GM18861 (cell line): ENCODE measurements around the gene TLR3.
A peak's percentile ranks its signal among the peaks of the same experiment; 100 is the strongest.
"Not testable (repeated sequence)": the region's sequence is repeated elsewhere in the genome, so short reads cannot be mapped to it uniquely, and the experiment has no call there.

Experiments
- ATAC-seq: cut with Tn5 transposase; IDR thresholded peaks from one replicate; pipeline ENCODE4 v1.9.1; 2021; ENCODE audit not compliant: unreplicated experiment

TLR3 gene

GRCh38 chr4:186068581-186069348, at the start of gene TLR3:
TLR3 (plus strand) TSS chr4:186069156; CDS start chr4:186076620, 7,464 bp downstream.
- ATAC-seq = no peak

GRCh38 chr4:186019269-186019668, 49.7 kb upstream of the TLR3 start:
- ATAC-seq = no peak

- no peak for ATAC-seq
Measured at GRCh38 chr4:186020106-186020792, 48.7 kb upstream of the TLR3 start.

GRCh38 chr4:186020793-186021407, 48.1 kb upstream of the TLR3 start:
- ATAC-seq = no peak

- ATAC-seq = no peak
Measured at GRCh38 chr4:186021461-186022167, 47.3 kb upstream of the TLR3 start.

GRCh38 chr4:186023975-186024374, 45.0 kb upstream of the TLR3 start:
- ATAC-seq = no peak

GRCh38 chr4:186024637-186025407, 44.1 kb upstream of the TLR3 start:
- no peak for ATAC-seq

GRCh38 chr4:186025408-186025690, 43.6 kb upstream of the TLR3 start:
- no peak for ATAC-seq

GRCh38 chr4:186027405-186027804, 41.6 kb upstream of the TLR3 start:
- no peak for ATAC-seq

GRCh38 chr4:186029571-186030398, 39.2 kb upstream of the TLR3 start:
- no peak for ATAC-seq

GRCh38 chr4:186030399-186030775, 38.6 kb upstream of the TLR3 start:
- ATAC-seq = no peak

- ATAC-seq = no peak
Measured at GRCh38 chr4:186030795-186031194, 38.2 kb upstream of the TLR3 start.

GRCh38 chr4:186032259-186032658, 36.7 kb upstream of the TLR3 start:
- no peak for ATAC-seq

GRCh38 chr4:186033027-186033426, 35.9 kb upstream of the TLR3 start:
- no peak for ATAC-seq

GRCh38 chr4:186034613-186035012, 34.3 kb upstream of the TLR3 start:
- not testable (repeated sequence) for ATAC-seq

- no peak for ATAC-seq
Measured at GRCh38 chr4:186036976-186037581, 31.9 kb upstream of the TLR3 start.

- ATAC-seq = peak; percentile 67
Measured at GRCh38 chr4:186037692-186038658, 31.0 kb upstream of the TLR3 start.

GRCh38 chr4:186039697-186040096, 29.3 kb upstream of the TLR3 start:
- ATAC-seq = no peak
